CD4-positive, alpha-beta memory T cell (primary cell): ENCODE data around the gene RFTN1. TPM values are rescaled to one million over a fixed set of nuclear protein-coding genes. Genes with fewer than 3 reads are reported as not detected.

Experiments
- CTCF ChIA-PET: fragments of 350-600 bp; sonication (Branson Sonifier 250); formaldehyde crosslinking; loops from one replicate; lab custom pipeline; 2021; ENCODE audit warnings: inconsistent platforms; ENCODE audit not compliant: partially characterized antibody; lab: Charles Lee
- POLR2A ChIA-PET: fragments of 350-600 bp; sonication (Branson Sonifier 250); formaldehyde crosslinking; loops from one replicate; lab custom pipeline; 2021; ENCODE audit not compliant: partially characterized antibody; lab: Charles Lee
- DNase-seq, 5 donors: peaks; one replicate each; pipeline versions ENCODE4 v3.0.0 to v3.0.0-alpha.2; 2020 to 2022; ENCODE audit warnings: mixed read lengths in 1 of 5
- H3K27ac ChIP-seq: one replicate; pipeline ENCODE4 v1.7.0; 2013; ENCODE audit warnings: low read depth, low read length
- H3K27me3 ChIP-seq: 2 replicates; pipeline ENCODE4 v1.7.0; 2013; ENCODE audit warnings: mild to moderate bottlenecking, low read length, moderate library complexity; ENCODE audit not compliant: insufficient read depth
- H3K36me3 ChIP-seq: 2 replicates; pipeline ENCODE4 v1.7.0; 2013; ENCODE audit warnings: mild to moderate bottlenecking, low read length, moderate library complexity; ENCODE audit not compliant: insufficient read depth
- H3K4me1 ChIP-seq: 2 replicates; pipeline ENCODE4 v1.7.0; 2013; ENCODE audit warnings: mild to moderate bottlenecking, low read length, moderate library complexity; ENCODE audit not compliant: insufficient read depth
- H3K4me3 ChIP-seq, 2 donors: one replicate each; pipeline ENCODE4 v1.7.0; 2013; ENCODE audit warnings: low read length in 2 of 2, mild to moderate bottlenecking in 1 of 2
- H3K9me3 ChIP-seq, 2 donors: one replicate each; pipeline ENCODE4 v1.7.0; 2013; ENCODE audit warnings: low read length in 2 of 2, control low read depth in 1 of 2; ENCODE audit not compliant: control insufficient read depth in 1 of 2
- H3K27ac Mint-ChIP-seq, 7 donors: one replicate each; pipeline ENCODE4 v1.8.0; 2020 to 2021; ENCODE audit warnings: mixed read lengths in 7 of 7, mild to moderate bottlenecking in 6 of 7, inconsistent platforms in 3 of 7, moderate library complexity in 3 of 7
- H3K27me3 Mint-ChIP-seq, 2 donors: one replicate each; pipeline ENCODE4 v1.8.0; 2020 to 2021; ENCODE audit warnings: mixed read lengths in 2 of 2
- H3K36me3 Mint-ChIP-seq, 2 donors: one replicate each; pipeline ENCODE4 v1.8.0; 2020 to 2021; ENCODE audit warnings: mixed read lengths in 2 of 2, inconsistent platforms in 1 of 2, mild to moderate bottlenecking in 1 of 2
- H3K4me1 Mint-ChIP-seq, 4 donors: one replicate each; pipeline ENCODE4 v1.8.0; 2020 to 2021; ENCODE audit warnings: mixed read lengths in 4 of 4, mild to moderate bottlenecking in 1 of 4
- H3K4me3 Mint-ChIP-seq, 8 donors: one replicate each; pipeline ENCODE4 v1.8.0; 2020 to 2021; ENCODE audit warnings: mixed read lengths in 8 of 8, mild to moderate bottlenecking in 7 of 8, moderate library complexity in 6 of 8, inconsistent platforms in 3 of 8
- H3K9me3 Mint-ChIP-seq, 8 donors: one replicate each; pipeline ENCODE4 v1.8.0; 2020 to 2021; ENCODE audit warnings: mixed read lengths in 8 of 8, mild to moderate bottlenecking in 5 of 8, inconsistent platforms in 3 of 8, moderate library complexity in 1 of 8
- intact Hi-C: fragments of 100-400 bp; cut with micrococcal nuclease; formaldehyde crosslinking; loops from one replicate; pipeline ENCODE4 v1.15.1; 2023
- polyA plus RNA-seq, 2 donors: library from polyadenylated mRNA; unstranded; fragments of 300-500 nt; fragmentation: Illumina TruSeq; gene quantifications; one replicate each; pipeline ENCODE4 v1.2.3, GENCODE V29; 2021
- total RNA-seq, 2 experiments: library from RNA; stranded (reverse); gene quantifications; one replicate each; pipeline ENCODE4 v1.2.3, GENCODE V29; 2021

RFTN1 gene
- total and polyA plus RNA-seq, 4 experiments from 2014 or later: 38.3 to 59.7 (median 52.0) TPM

DNA sequence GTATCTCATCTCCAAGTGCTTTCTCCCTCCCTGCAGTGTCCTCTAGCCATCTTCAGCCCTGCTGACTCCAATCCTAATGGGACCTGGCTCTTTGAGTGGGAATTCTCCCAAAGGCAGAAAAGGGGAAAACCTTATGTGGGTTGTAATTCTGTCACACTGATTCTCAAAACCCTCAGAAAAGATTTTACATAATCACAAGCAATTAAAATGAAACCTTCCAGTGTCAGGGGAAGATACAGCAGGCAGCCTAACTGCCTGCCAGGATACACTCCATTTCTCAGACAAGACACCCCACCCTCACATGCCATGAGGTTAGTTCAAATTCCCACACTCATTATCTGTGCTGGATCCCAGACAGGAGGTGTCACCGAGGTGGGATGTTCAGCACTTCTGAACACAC is 121.4 kb downstream of the RFTN1 start:
- no peaks in the 10 kb centered on the region for H3K9me3 ChIP-seq
- peaks cover 0 to 2% (median 0%) of the 10 kb centered on the region in 8 donors for H3K9me3 Mint-ChIP-seq
- no peaks in the 10 kb centered on the region for H3K27me3 ChIP-seq
- H3K36me3 ChIP-seq: no peaks in the 10 kb centered on the region
- no peak overlapping the region for H3K4me3 ChIP-seq
- no peaks in the 10 kb centered on the region for H3K27me3 Mint-ChIP-seq
- ChIA-PET CTCF (interaction anchor here (1.1 kb wide), 1 partner anchor 15 kb away, joined by 3 read pairs; no protein-coding TSS in a partner anchor), POLR2A (interaction anchor here (1.2 kb wide), 1 partner anchor 120 kb away, joined by 4 read pairs; no protein-coding TSS in a partner anchor)
- H3K27ac ChIP-seq: no peak overlapping the region
- peaks cover 20 to 43% (median 27%) of the 10 kb centered on the region in 4 donors for H3K4me1 Mint-ChIP-seq
- intact Hi-C loops: no loop called here
- DNase-seq: no peak
- H3K36me3 Mint-ChIP-seq: peaks cover 14 to 32% of the 10 kb centered on the region in 2 donors
- H3K4me3 Mint-ChIP-seq: no peak overlapping the region
- H3K4me1 ChIP-seq: peaks cover 3% of the 10 kb centered on the region
- peak overlapping the region in 1 of 7 donors; percentile 40 for H3K27ac Mint-ChIP-seq

DNA sequence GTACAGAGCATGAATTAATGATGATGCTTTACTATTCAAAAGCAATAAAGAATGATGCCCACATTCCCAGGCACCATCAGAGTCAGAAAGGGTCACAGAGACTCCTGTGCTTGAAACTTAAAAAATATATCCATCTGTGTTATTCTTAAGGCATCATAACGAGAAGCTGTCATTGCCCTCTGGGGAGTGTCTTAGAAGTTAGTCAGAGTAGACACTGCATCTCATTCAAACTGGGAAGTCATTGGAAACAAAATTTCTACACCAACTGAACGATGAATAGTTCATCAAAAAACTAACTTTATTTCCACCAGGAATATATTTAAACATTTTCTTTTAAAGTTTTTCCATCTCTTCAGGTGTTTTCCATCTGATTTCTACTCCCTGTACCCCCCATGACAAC is 122.9 kb downstream of the RFTN1 start:
- Mint-ChIP-seq H3K9me3 (peaks cover 0 to 2% (median 0%) of the 10 kb centered on the region in 8 donors), H3K27me3 (no peaks in the 10 kb centered on the region), H3K27ac (peak overlapping the region in 3 of 7 donors; percentile 5 to 47 (median 11)), H3K4me3 (no peak overlapping the region), H3K36me3 (peaks cover 7 to 23% of the 10 kb centered on the region in 2 donors), H3K4me1 (peaks cover 23 to 51% (median 32%) of the 10 kb centered on the region in 4 donors)
- no peaks in the 10 kb centered on the region for H3K9me3 ChIP-seq
- no peak overlapping the region for H3K4me3 ChIP-seq
- no peaks in the 10 kb centered on the region for H3K27me3 ChIP-seq
- no peak for DNase-seq
- ChIA-PET POLR2A (interaction anchor here (1.2 kb wide), 1 partner anchor 121 kb away, joined by 4 read pairs; no protein-coding TSS in a partner anchor), CTCF (interaction anchor here (1.2 kb wide), 1 partner anchor 123 kb away, joined by 7 read pairs; no protein-coding TSS in a partner anchor)
- no peak overlapping the region for H3K27ac ChIP-seq
- intact Hi-C loops: no loop called here
- H3K36me3 ChIP-seq: no peaks in the 10 kb centered on the region
- peaks cover 7% of the 10 kb centered on the region for H3K4me1 ChIP-seq

DNA sequence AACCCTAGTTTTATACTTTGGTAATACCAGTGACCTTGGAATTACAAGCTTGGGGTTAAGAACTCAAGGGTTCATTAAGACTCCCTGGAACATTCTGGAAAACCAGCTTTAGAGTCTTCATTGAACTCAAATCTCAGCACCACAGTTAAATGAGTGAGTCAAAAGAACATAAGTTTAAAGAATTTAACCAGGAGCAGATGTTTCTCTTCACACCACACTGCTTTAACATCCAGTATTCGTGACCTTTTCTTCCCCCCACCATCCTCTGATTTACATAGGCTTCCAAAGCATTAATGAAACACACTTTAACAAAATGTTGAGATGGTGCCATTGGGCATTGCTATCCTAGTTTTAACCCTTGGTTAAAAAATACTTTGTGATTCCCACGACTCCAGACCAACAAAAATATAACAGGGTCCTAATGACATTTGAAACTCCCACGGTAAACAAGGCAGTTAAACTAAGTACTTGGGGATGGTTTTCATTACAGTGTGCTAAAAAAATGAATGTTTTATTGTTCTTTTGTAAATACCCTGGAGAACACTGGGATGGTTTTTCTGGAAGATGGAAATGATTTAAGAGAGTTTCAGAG is 124.6 kb downstream of the RFTN1 start:
- POLR2A ChIA-PET: no interaction called here
- no peaks in the 10 kb centered on the region for H3K9me3 ChIP-seq
- H3K27ac ChIP-seq: no peak overlapping the region
- H3K36me3 ChIP-seq: no peaks in the 10 kb centered on the region
- Mint-ChIP-seq H3K4me1 (peaks cover 25 to 51% (median 37%) of the 10 kb centered on the region in 4 donors), H3K27me3 (no peaks in the 10 kb centered on the region), H3K9me3 (peaks cover 0 to 2% (median 0%) of the 10 kb centered on the region in 8 donors), H3K4me3 (no peak overlapping the region), H3K36me3 (peaks cover 10 to 22% of the 10 kb centered on the region in 2 donors), H3K27ac (peak overlapping the region in 1 of 7 donors; percentile 25)
- CTCF ChIA-PET: interaction anchor here (0.9 kb wide), 1 partner anchor 102 kb away, joined by 3 read pairs; no protein-coding TSS in a partner anchor
- no peaks in the 10 kb centered on the region for H3K27me3 ChIP-seq
- no peak for DNase-seq
- no peak overlapping the region for H3K4me3 ChIP-seq
- intact Hi-C loops: no loop called here
- peaks cover 7% of the 10 kb centered on the region for H3K4me1 ChIP-seq

DNA sequence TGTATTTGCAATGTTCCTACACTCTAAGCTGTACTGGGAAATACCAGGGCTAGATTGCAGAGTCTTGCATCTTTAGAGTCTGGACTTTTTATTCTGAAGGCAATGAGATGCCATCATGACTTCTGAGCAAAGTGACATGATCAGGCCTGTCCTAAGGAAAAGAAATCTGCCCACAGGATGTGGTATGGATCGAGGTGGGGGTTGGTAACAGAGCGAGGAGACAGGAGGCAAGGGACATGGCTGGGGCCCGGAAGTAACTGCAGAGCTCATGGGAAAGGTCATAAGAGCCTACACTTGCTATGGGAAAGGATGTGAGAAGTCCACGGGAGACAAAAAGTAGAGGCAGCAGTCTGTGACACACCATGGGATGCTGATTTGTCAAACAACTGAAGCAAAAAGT is 126.9 kb downstream of the RFTN1 start:
- Histone ChIP-seq H3K4me3 (no peak overlapping the region), H3K4me1 (peaks cover 11% of the 10 kb centered on the region), H3K9me3 (no peaks in the 10 kb centered on the region), H3K27ac (no peak overlapping the region), H3K36me3 (no peaks in the 10 kb centered on the region), H3K27me3 (no peaks in the 10 kb centered on the region)
- Mint-ChIP-seq H3K27ac (peak overlapping the region in 3 of 7 donors; percentile 5 to 68 (median 63)), H3K9me3 (peaks cover 0 to 4% (median 0%) of the 10 kb centered on the region in 8 donors), H3K36me3 (peaks cover 16 to 34% of the 10 kb centered on the region in 2 donors), H3K4me3 (peak overlapping the region in 1 of 8 donors; percentile 13), H3K27me3 (no peaks in the 10 kb centered on the region), H3K4me1 (peaks cover 34 to 56% (median 46%) of the 10 kb centered on the region in 4 donors)
- CTCF ChIA-PET: no interaction called here
- no peak for DNase-seq
- POLR2A ChIA-PET: no interaction called here
- intact Hi-C loops: no loop called here

DNA sequence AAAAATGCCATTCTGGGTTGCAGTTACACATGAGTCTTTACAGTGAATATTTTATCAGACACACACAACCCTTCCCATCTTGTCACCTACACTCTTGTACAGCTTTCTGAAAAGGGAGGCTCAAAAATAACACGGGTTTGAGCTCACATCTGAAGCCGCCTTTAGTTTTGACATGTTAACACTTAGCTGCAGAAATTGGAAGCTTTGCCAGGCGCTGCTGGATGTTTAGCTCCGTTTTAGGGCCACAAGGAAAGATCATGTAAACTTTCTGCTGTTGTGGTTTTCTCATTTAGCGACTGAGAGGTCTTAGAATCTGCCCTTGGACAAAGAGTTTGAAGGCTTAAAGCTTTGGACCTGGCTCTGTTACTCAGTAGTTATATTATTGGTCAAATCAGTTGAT is 128.3 kb downstream of the RFTN1 start:
- Mint-ChIP-seq H3K27ac (peak overlapping the region in 2 of 7 donors; percentile 4 to 67), H3K9me3 (peaks cover 0 to 4% (median 0%) of the 10 kb centered on the region in 8 donors), H3K27me3 (no peaks in the 10 kb centered on the region), H3K36me3 (peaks cover 22 to 38% of the 10 kb centered on the region in 2 donors), H3K4me3 (no peak overlapping the region), H3K4me1 (peaks cover 34 to 56% (median 46%) of the 10 kb centered on the region in 4 donors)
- H3K27ac ChIP-seq: no peak overlapping the region
- peaks cover 15% of the 10 kb centered on the region for H3K4me1 ChIP-seq
- ChIA-PET POLR2A (no interaction called here), CTCF (interaction anchor here (1.2 kb wide), 1 partner anchor 11 kb away, joined by 5 read pairs; no protein-coding TSS in a partner anchor)
- no peaks in the 10 kb centered on the region for H3K36me3 ChIP-seq
- intact Hi-C loops: no loop called here
- H3K9me3 ChIP-seq: no peaks in the 10 kb centered on the region
- DNase-seq: no peak
- H3K27me3 ChIP-seq: no peaks in the 10 kb centered on the region
- H3K4me3 ChIP-seq: no peak overlapping the region

DNA sequence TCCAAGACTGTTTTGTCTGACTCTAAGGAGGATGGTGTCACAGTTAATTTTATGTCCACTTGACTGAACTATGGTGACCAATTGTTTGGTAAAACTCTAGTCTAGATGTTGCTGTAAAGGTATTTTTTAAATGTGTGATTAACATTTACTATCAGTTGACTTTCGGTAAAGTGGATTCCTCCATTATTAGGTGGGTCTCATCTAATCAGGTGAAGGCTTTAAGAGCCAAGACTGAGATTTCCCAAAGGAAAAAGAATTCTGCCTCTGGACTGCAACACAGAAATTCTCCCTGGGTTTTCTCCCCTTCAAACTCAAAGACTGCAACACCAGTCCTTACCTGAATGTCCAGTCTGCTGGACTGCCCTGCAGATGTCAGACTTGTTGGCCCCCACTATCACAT is 129.6 kb downstream of the RFTN1 start:
- ChIA-PET POLR2A (no interaction called here), CTCF (no interaction called here)
- H3K9me3 ChIP-seq: no peaks in the 10 kb centered on the region
- no peaks in the 10 kb centered on the region for H3K36me3 ChIP-seq
- no peak for DNase-seq
- no peak overlapping the region for H3K4me3 Mint-ChIP-seq
- no peaks in the 10 kb centered on the region for H3K27me3 ChIP-seq
- H3K36me3 Mint-ChIP-seq: peaks cover 22 to 27% of the 10 kb centered on the region in 2 donors
- no peak overlapping the region for H3K27ac ChIP-seq
- no peak overlapping the region for H3K4me3 ChIP-seq
- H3K9me3 Mint-ChIP-seq: peaks cover 0 to 4% (median 0%) of the 10 kb centered on the region in 8 donors
- peaks cover 28% of the 10 kb centered on the region for H3K4me1 ChIP-seq
- intact Hi-C loops: no loop called here
- no peak overlapping the region for H3K27ac Mint-ChIP-seq
- peaks cover 35 to 60% (median 39%) of the 10 kb centered on the region in 4 donors for H3K4me1 Mint-ChIP-seq
- H3K27me3 Mint-ChIP-seq: no peaks in the 10 kb centered on the region

DNA sequence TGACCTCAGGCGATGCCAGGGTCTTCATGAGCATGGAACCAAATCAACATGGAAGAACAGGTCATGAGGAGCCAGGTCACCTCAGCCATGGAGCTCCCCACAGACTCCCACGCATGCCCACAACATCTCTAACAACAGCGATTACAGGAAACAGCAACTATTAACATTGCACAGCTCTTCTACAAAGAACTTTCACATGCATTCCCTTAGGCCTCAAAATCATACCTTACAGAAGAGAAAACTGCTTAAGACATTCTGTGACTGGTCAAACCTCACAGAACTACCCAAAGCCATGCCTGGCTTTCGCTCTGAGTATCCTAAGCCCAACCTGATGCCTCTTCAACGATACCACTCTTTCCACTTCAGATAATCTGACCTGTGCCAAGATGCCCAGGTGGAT is 130.7 kb downstream of the RFTN1 start:
- H3K4me1 Mint-ChIP-seq: peaks cover 38 to 62% (median 42%) of the 10 kb centered on the region in 4 donors
- Histone ChIP-seq H3K27me3 (no peaks in the 10 kb centered on the region), H3K27ac (no peak overlapping the region), H3K9me3 (no peaks in the 10 kb centered on the region), H3K4me3 (no peak overlapping the region), H3K36me3 (no peaks in the 10 kb centered on the region), H3K4me1 (peaks cover 38% of the 10 kb centered on the region)
- POLR2A ChIA-PET: no interaction called here
- intact Hi-C loops: no loop called here
- CTCF ChIA-PET: no interaction called here
- no peak for DNase-seq
- peaks cover 23 to 25% of the 10 kb centered on the region in 2 donors for H3K36me3 Mint-ChIP-seq
- H3K9me3 Mint-ChIP-seq: peaks cover 0 to 4% (median under 1%) of the 10 kb centered on the region in 8 donors
- H3K27me3 Mint-ChIP-seq: no peaks in the 10 kb centered on the region
- peak overlapping the region in 1 of 8 donors; percentile 3 for H3K4me3 Mint-ChIP-seq
- H3K27ac Mint-ChIP-seq: peak overlapping the region in 5 of 7 donors; percentile 33 to 72 (median 40)
